GM12878 (cell line): ENCODE results near the gene KIF2C. TPM values are rescaled to one million over a fixed set of nuclear protein-coding genes. Genes with fewer than 3 reads are reported as not detected.

Experiments used
- ATAC-seq: fragments of 200-7000 bp; cut with Tn5 transposase; 3 replicates; pipeline ENCODE4 v1.9.1; 2020; ENCODE audit warnings: mild to moderate bottlenecking, moderate library complexity
- BruUV-seq: library from RNA; stranded (reverse); fragments of 400-500 nt; replicated peaks from 2 replicates; lab custom pipeline; 2021; lab: Mats Ljungman, UMichigan
- CTCF ChIA-PET: fragments of 300-600 bp; sonication (Branson Sonifier 250); formaldehyde crosslinking; extraction: SDS; loops from one replicate; lab custom pipeline; 2021; ENCODE audit warnings: inconsistent platforms; lab: Yijun Ruan, JAX
- POLR2A ChIA-PET: fragments of 350-600 bp; formaldehyde crosslinking; extraction: SDS; loops from one replicate; lab custom pipeline; 2021; ENCODE audit warnings: inconsistent platforms; lab: Charles Lee
- RAD21 ChIA-PET: fragments of 300-600 bp; sonication (Branson Sonifier 250); formaldehyde crosslinking; loops from one replicate; lab custom pipeline; 2023; ENCODE audit warnings: antibody characterized with exemption; ENCODE audit not compliant: unreplicated experiment; lab: Charles Lee
- SMC1A ChIA-PET: fragments of 300-600 bp; sonication (Branson Sonifier 250); formaldehyde crosslinking; loops from one replicate; lab custom pipeline; 2023; ENCODE audit not compliant: unreplicated experiment, uncharacterized antibody; lab: Charles Lee
- DNase-seq: peaks from one replicate; pipeline ENCODE4 v3.0.0-alpha.2; 2011; ENCODE audit warnings: low read depth, low spot score
- FAIRE-seq: peaks from 3 replicates; lab custom pipeline; 2011; peaks lifted over from hg19 to GRCh38; lab: Jason Lieb, UNC
- H2AFZ ChIP-seq: 2 replicates; pipeline ENCODE4 v1.6.0; 2011; ENCODE audit warnings: low read depth, low read length, control low read depth; ENCODE audit not compliant: control insufficient read depth
- H3K27ac ChIP-seq: 2 replicates; pipeline ENCODE4 v1.5.1; 2011; ENCODE audit warnings: control low read depth; ENCODE audit not compliant: control insufficient read depth, insufficient read depth
- H3K27me3 ChIP-seq, 2 experiments: replicated peaks in 1 of 2; 2 replicates each; pipeline versions ENCODE4 v1.6.0 to v1.6.1; 2011; ENCODE audit warnings: low read length in 1 of 2; ENCODE audit not compliant: control insufficient read depth in 2 of 2, insufficient read depth in 2 of 2
- H3K36me3 ChIP-seq, 2 experiments: 2 replicates each; pipeline ENCODE4 v1.5.1; 2011; ENCODE audit warnings: low read length in 1 of 2; ENCODE audit not compliant: control insufficient read depth in 2 of 2, insufficient read depth in 2 of 2
- H3K4me1 ChIP-seq: 2 replicates; pipeline ENCODE4 v1.6.1; 2011; ENCODE audit warnings: mild to moderate bottlenecking, low read length, moderate library complexity, mixed read lengths; ENCODE audit not compliant: control insufficient read depth, insufficient read depth
- H3K4me2 ChIP-seq: 2 replicates; pipeline ENCODE4 v1.6.0; 2011; ENCODE audit warnings: control low read depth; ENCODE audit not compliant: control insufficient read depth, insufficient read depth
- H3K4me3 ChIP-seq: fragments of 200-600 bp; sonication (generic); 2 replicates; pipeline ENCODE4 v1.5.1; 2016
- H3K79me2 ChIP-seq: 2 replicates; pipeline ENCODE4 v1.6.0; 2011; ENCODE audit warnings: low read length; ENCODE audit not compliant: control insufficient read depth, insufficient read depth
- H3K9ac ChIP-seq: 2 replicates; pipeline ENCODE4 v1.8.0; 2011; ENCODE audit warnings: low read length, control low read depth, mixed read lengths; ENCODE audit not compliant: control insufficient read depth, insufficient read depth
- H3K9me3 ChIP-seq: replicated peaks from 3 replicates; pipeline ENCODE4 v1.5.1; 2011; ENCODE audit warnings: mild to moderate bottlenecking, low read length; ENCODE audit not compliant: control insufficient read depth, insufficient read depth
- H4K20me1 ChIP-seq: 2 replicates; pipeline ENCODE4 v1.6.0; 2011; ENCODE audit not compliant: control insufficient read depth, insufficient read depth
- BHLHE40 ChIP-seq, 2 experiments: fragments of 450-650 bp in 1 of 2; IDR thresholded peaks; 2 replicates each; pipeline ENCODE4 v1.6.1; 2011 to 2017; ENCODE audit warnings: low read depth in 2 of 2, borderline replicate concordance in 1 of 2, improper control_type of control experiment in 1 of 2, low read length in 1 of 2, mild to moderate bottlenecking in 1 of 2
- EED ChIP-seq: sonication (generic); IDR thresholded peaks from 2 replicates; pipeline ENCODE4 v1.6.1; 2016; ENCODE audit warnings: antibody characterized with exemption, low read depth
- GABPA ChIP-seq: IDR thresholded peaks from 2 replicates; pipeline ENCODE4 v1.6.1; 2014; ENCODE audit warnings: antibody characterized with exemption, low read depth, mild to moderate bottlenecking, inconsistent platforms
- HCFC1 ChIP-seq: fragments of 150-350 bp; IDR thresholded peaks from 2 replicates; pipeline ENCODE4 v1.6.1; 2014; ENCODE audit warnings: low read length
- MYC ChIP-seq: IDR thresholded peaks from 2 replicates; pipeline ENCODE4 v1.6.1; 2011; ENCODE audit warnings: mild to moderate bottlenecking, low read length, moderate library complexity, inconsistent platforms; ENCODE audit not compliant: insufficient read depth, insufficient replicate concordance, insufficient read length, severe bottlenecking
- PML ChIP-seq: IDR thresholded peaks from 2 replicates; pipeline ENCODE4 v1.6.1; 2012; ENCODE audit warnings: low read length, inconsistent platforms
- POLR2AphosphoS5 ChIP-seq: IDR thresholded peaks from 2 replicates; pipeline ENCODE4 v1.6.1; 2011; ENCODE audit warnings: mild to moderate bottlenecking, low read length, inconsistent platforms
- SIN3A ChIP-seq: IDR thresholded peaks from 2 replicates; pipeline ENCODE4 v1.6.1; 2012; ENCODE audit warnings: low read depth, low read length, improper control_type of control experiment
- SMARCA5 ChIP-seq: fragments of 450-650 bp; IDR thresholded peaks from 2 replicates; pipeline ENCODE4 v1.6.1; 2017; ENCODE audit warnings: mild to moderate bottlenecking
- SREBF1 ChIP-seq: IDR thresholded peaks from 2 replicates; pipeline ENCODE4 v1.6.1; 2012; ENCODE audit warnings: mild to moderate bottlenecking, low read length
- TCF3 ChIP-seq: IDR thresholded peaks from 2 replicates; pipeline ENCODE4 v1.6.1; 2012; ENCODE audit warnings: low read depth, mild to moderate bottlenecking, low read length, borderline replicate concordance; ENCODE audit not compliant: insufficient read depth
- YBX1 ChIP-seq: fragments of 450-650 bp; IDR thresholded peaks from 2 replicates; pipeline ENCODE4 v1.6.1; 2016; ENCODE audit warnings: antibody characterized with exemption
- WGBS: methylation state at CpG from one replicate; pipeline ENCODE4 v1.1.6; 2016; ENCODE audit warnings: low lambda C conversion rate; ENCODE audit not compliant: insufficient replicate concordance, insufficient coverage; ENCODE audit errors: missing lambda C conversion rate; 5-methylcytosine and 5-hydroxymethylcytosine counted together
- in situ Hi-C: fragments of 300-500 bp; cut with MboI; formaldehyde crosslinking; loops from 9 replicates; pipeline ENCODE4 v1.14.3; 2018; ENCODE audit warnings: mixed read lengths
- intact Hi-C: fragments of 100-400 bp; cut with micrococcal nuclease; formaldehyde crosslinking; loops from one replicate; pipeline ENCODE4 v1.14.2; 2022; ENCODE audit not compliant: unreplicated experiment
- polyA plus RNA-seq, 11 experiments: library from polyadenylated mRNA; depleted of rRNA in 4 of 11; unstranded in 6 of 11; stranded (reverse) in 5 of 11; fragments of >200 nt; fragmentation: Nextera tagmentation in 4 of 11; fragmentation: Illumina TruSeq in 1 of 11; extraction: Ambion mirVana in 4 of 11; extraction: Trizol in 1 of 11; gene quantifications; 1 replicate in 1 of 11; 2 replicates in 10 of 11; pipeline versions ENCODE4 v1.2.1 to v1.2.3, GENCODE V29; 2011 to 2016; ENCODE audit warnings: inconsistent platforms in 2 of 11, missing spikeins in 2 of 11, low read depth in 1 of 11
- total RNA-seq, 4 experiments: library from RNA; depleted of rRNA in 3 of 4; stranded (reverse); fragments of >200 nt in 3 of 4; fragmentation: Illumina TruSeq in 1 of 4; extraction: Trizol in 1 of 4; gene quantifications; 2 replicates each; pipeline versions ENCODE4 v1.2.1 to v1.2.3, GENCODE V29; 2013 to 2021
- TF ChIP-seq, protein P1 (sequence below): IDR thresholded peaks from 2 replicates; pipeline ENCODE4 v1.6.1; 2011; ENCODE audit warnings: borderline replicate concordance, low read depth, mild to moderate bottlenecking, moderate library complexity, low read length; ENCODE audit not compliant: insufficient read depth, poor library complexity, severe bottlenecking
- TF ChIP-seq, protein P2 (sequence below): IDR thresholded peaks from 2 replicates; pipeline ENCODE4 v1.6.1; 2012; ENCODE audit warnings: low read length, inconsistent platforms
- TF ChIP-seq, protein P3 (sequence below): IDR thresholded peaks from 2 replicates; pipeline ENCODE4 v1.6.1; 2012; ENCODE audit warnings: low read depth, low read length, improper control_type of control experiment
- TF ChIP-seq, protein P4 (sequence below): IDR thresholded peaks from 2 replicates; pipeline ENCODE4 v1.6.1; 2012; ENCODE audit warnings: low read depth, low read length, improper control_type of control experiment

KIF2C gene
- total and polyA plus RNA-seq, 10 of the 15 experiments (the other 5 are each of a cell fraction or from before 2014, with no cell fraction given) = 42.3 to 104 (median 83.8) TPM

DNA sequence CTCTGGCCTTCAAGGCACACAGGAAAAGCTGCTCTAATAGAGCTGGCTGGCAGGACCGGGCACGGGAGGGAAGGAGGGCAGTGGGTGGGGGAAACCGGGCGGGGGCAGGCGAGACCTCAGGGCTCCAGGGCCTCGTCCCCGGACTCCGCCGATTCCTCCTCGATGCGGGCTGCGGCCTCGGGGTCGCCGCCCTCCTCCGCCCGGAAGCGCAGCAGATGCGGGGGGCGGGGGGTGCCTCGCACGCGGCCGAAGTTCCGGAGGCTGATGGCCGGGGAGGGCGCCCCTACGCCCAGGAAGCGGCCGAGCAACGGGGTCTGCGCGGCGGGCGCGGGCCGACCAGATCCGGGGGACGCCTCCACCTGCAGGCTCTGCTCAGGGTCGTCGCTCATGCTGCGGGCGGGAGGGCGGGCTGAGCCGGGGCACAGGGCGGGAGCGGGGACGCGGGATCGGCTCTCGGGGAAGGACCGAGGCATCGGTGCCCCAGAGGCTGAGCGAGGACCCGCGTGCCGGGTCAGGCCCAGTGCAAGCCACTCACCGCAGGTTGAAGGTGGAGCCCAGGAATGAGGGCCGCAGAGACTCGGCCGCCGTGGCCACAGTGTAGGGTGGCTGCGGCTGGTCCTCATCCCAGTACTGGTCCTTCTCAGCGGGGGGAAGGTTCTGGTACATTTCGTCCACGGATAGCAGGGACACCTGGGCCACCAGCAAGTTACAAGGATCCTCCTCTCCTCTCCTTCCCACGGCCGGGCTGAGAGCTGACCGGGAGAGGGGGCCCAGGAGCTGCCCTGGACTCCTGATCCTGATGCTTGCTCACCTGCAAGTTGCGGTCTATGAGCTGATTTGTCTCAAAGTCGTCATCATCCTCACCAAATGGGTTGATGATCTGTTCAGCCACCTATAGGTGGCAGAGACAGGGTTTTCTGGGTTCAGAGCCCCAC is 44.7 kb downstream of the KIF2C start:
- no peaks in the 10 kb centered on the region for H3K9me3 ChIP-seq
- ChIA-PET CTCF (interaction anchor here (0.6 to 5.2 kb wide), 22 partner anchors 9 to 1936 kb away, joined by 3 to 40 read pairs (median 4); partner anchors contain the start of genes BTBD19, PLK3, RNU5D-1 and RPS8), SMC1A (interaction anchor here (0.6 to 2.5 kb wide), 8 partner anchors 8 to 592 kb away, joined by 3 to 9 read pairs (median 4); partner anchors contain the start of genes PLK3 and RNU5D-1), POLR2A (interaction anchor here (0.6 to 3.0 kb wide), 14 partner anchors 9 to 1074 kb away, joined by 3 to 29 read pairs (median 4); partner anchors contain the start of genes RNU5D-1, RPS8 and UROD), RAD21 (interaction anchor here (0.6 to 2.8 kb wide), 10 partner anchors 9 to 339 kb away, joined by 3 to 11 read pairs (median 4); partner anchors contain the start of genes HECTD3, PLK3, RNU5D-1 and RPS8)
- H4K20me1 ChIP-seq = no peaks in the 10 kb centered on the region; the same call in 1 of the 2 replicates
- H3K36me3 ChIP-seq = peaks cover 0 to 12% of the 10 kb centered on the region in 2 experiments; a peak in 2 of 4 replicates
- peaks cover 30% of the 10 kb centered on the region for H3K4me1 ChIP-seq
- no peak for FAIRE-seq
- BruUV-seq = no TSS peak
- in situ Hi-C loops (no loop called here), intact Hi-C loops (no loop called here)
- peak overlapping the region; percentile 69 for H3K9ac ChIP-seq
- H3K4me3 ChIP-seq = peak overlapping the region; percentile 63
- H3K27ac ChIP-seq = peak overlapping the region; percentile 46
- H3K4me2 ChIP-seq = peak overlapping the region; percentile 95
- no peaks in the 10 kb centered on the region; the same call in 1 of the 2 replicates for H3K79me2 ChIP-seq
- peak; percentile 51 for ATAC-seq
- DNase-seq = no peak
- peak overlapping the region; percentile 79 for H2AFZ ChIP-seq
- WGBS = 17% methylated on average over 64 of the region's 71 CpGs
- no peaks in the 10 kb centered on the region for H3K27me3 ChIP-seq
- TF ChIP-seq, protein P1, sequence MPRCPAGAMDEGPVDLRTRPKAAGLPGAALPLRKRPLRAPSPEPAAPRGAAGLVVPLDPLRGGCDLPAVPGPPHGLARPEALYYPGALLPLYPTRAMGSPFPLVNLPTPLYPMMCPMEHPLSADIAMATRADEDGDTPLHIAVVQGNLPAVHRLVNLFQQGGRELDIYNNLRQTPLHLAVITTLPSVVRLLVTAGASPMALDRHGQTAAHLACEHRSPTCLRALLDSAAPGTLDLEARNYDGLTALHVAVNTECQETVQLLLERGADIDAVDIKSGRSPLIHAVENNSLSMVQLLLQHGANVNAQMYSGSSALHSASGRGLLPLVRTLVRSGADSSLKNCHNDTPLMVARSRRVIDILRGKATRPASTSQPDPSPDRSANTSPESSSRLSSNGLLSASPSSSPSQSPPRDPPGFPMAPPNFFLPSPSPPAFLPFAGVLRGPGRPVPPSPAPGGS = peak; percentile 16
- TF ChIP-seq YBX1 = no peak
- 0 out of 2 replicates have a peak, but pooled peaks have one; percentile 3 for TF ChIP-seq TCF3
- no peak for TF ChIP-seq MYC
- TF ChIP-seq, protein P2, sequence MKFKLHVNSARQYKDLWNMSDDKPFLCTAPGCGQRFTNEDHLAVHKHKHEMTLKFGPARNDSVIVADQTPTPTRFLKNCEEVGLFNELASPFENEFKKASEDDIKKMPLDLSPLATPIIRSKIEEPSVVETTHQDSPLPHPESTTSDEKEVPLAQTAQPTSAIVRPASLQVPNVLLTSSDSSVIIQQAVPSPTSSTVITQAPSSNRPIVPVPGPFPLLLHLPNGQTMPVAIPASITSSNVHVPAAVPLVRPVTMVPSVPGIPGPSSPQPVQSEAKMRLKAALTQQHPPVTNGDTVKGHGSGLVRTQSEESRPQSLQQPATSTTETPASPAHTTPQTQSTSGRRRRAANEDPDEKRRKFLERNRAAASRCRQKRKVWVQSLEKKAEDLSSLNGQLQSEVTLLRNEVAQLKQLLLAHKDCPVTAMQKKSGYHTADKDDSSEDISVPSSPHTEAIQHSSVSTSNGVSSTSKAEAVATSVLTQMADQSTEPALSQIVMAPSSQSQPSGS = no peak
- TF ChIP-seq POLR2AphosphoS5 = no peak; the same call in 1 of the 2 replicates
- TF ChIP-seq SMARCA5 = no peak
- TF ChIP-seq EED = 0 out of 2 replicates have a peak, but pooled peaks have one; percentile 19
- no peak for TF ChIP-seq SIN3A
- TF ChIP-seq GABPA = no peak
- no peak for TF ChIP-seq HCFC1
- TF ChIP-seq, protein P3, sequence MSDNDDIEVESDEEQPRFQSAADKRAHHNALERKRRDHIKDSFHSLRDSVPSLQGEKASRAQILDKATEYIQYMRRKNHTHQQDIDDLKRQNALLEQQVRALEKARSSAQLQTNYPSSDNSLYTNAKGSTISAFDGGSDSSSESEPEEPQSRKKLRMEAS = no peak
- TF ChIP-seq PML = no peak
- TF ChIP-seq BHLHE40 (IDR thresholded peaks at IDR 0.05; ENCODE audit: borderline replicate concordance in 1 of 2, low read depth in 2 of 2, low read length in 1 of 2) = peak in 1 of 2 experiments; percentile 64; a peak in 2 of 4 replicates
- no peak for TF ChIP-seq SREBF1
- TF ChIP-seq, protein P4, sequence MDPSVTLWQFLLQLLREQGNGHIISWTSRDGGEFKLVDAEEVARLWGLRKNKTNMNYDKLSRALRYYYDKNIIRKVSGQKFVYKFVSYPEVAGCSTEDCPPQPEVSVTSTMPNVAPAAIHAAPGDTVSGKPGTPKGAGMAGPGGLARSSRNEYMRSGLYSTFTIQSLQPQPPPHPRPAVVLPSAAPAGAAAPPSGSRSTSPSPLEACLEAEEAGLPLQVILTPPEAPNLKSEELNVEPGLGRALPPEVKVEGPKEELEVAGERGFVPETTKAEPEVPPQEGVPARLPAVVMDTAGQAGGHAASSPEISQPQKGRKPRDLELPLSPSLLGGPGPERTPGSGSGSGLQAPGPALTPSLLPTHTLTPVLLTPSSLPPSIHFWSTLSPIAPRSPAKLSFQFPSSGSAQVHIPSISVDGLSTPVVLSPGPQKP = 0 out of 2 replicates have a peak, but pooled peaks have one; percentile 49
